SU-DHL-6 (cell line): ENCODE data around the gene SERPINB8.

Source experiments
- H2AFZ ChIP-seq: fragments of 200-600 bp; sonication (generic); 2 replicates; pipeline ENCODE4 v1.6.1; 2014; ENCODE audit warnings: low read depth, mild to moderate bottlenecking, moderate library complexity, mixed read lengths, antibody characterized with exemption, low read length; ENCODE audit not compliant: severe bottlenecking
- H3F3A ChIP-seq: fragments of 200-600 bp; shearing (Covaris generic); 2 replicates; pipeline ENCODE4 v1.6.0; 2016; ENCODE audit warnings: antibody characterized with exemption, mild to moderate bottlenecking; ENCODE audit not compliant: insufficient read depth
- H3K27ac ChIP-seq: fragments of 200-600 bp; sonication (generic); 2 replicates; pipeline ENCODE4 v1.5.1; 2016; ENCODE audit warnings: low read depth, mild to moderate bottlenecking, low read length, moderate library complexity, mixed read lengths
- H3K27me3 ChIP-seq: fragments of 200-600 bp; sonication (generic), shearing (Covaris generic); 2 replicates; pipeline ENCODE4 v1.6.0; 2014; ENCODE audit warnings: mild to moderate bottlenecking, low read length
- H3K36me3 ChIP-seq: fragments of 200-600 bp; sonication (generic); 2 replicates; pipeline ENCODE4 v1.6.1; 2014; ENCODE audit warnings: mild to moderate bottlenecking, low read length, mixed read lengths
- H3K4me2 ChIP-seq: fragments of 300-600, 200-600 bp; shearing (Covaris generic), sonication (generic); 2 replicates; pipeline ENCODE4 v1.6.0; 2014; ENCODE audit warnings: low read length, low read depth, mild to moderate bottlenecking; ENCODE audit not compliant: poor library complexity, severe bottlenecking
- H3K4me3 ChIP-seq: fragments of 200-600 bp; sonication (generic); 2 replicates; pipeline ENCODE4 v1.5.1; 2014; ENCODE audit warnings: antibody characterized with exemption, low read length, mild to moderate bottlenecking, mixed read lengths; ENCODE audit not compliant: insufficient read depth, poor library complexity, severe bottlenecking
- H3K79me2 ChIP-seq: fragments of 200-600 bp; sonication (generic); 2 replicates; pipeline ENCODE4 v1.6.1; 2014; ENCODE audit warnings: mild to moderate bottlenecking, low read length, moderate library complexity; ENCODE audit not compliant: insufficient read depth
- H3K9ac ChIP-seq: fragments of 200-600 bp; sonication (generic); 2 replicates; pipeline ENCODE4 v1.7.0; 2014; ENCODE audit warnings: mild to moderate bottlenecking, low read length
- H3K9me2 ChIP-seq: fragments of 200-600 bp; sonication (generic); replicated peaks from 2 replicates; pipeline ENCODE4 v1.6.1; 2014; ENCODE audit warnings: low read length; ENCODE audit not compliant: insufficient read depth
- H3K9me3 ChIP-seq: fragments of 200-600 bp; sonication (generic); 2 replicates; pipeline ENCODE4 v1.6.1; 2014; ENCODE audit warnings: low read length, mixed read lengths; ENCODE audit not compliant: insufficient read depth
- H4K20me1 ChIP-seq: fragments of 200-600 bp; sonication (generic); 2 replicates; pipeline ENCODE4 v1.6.1; 2014; ENCODE audit warnings: low read depth, mild to moderate bottlenecking, antibody characterized with exemption, low read length, moderate library complexity, mixed read lengths
- CTCF ChIP-seq: fragments of 200-600 bp; sonication (generic); IDR thresholded peaks from one replicate; pipeline ENCODE4 v1.5.1; 2017; ENCODE audit warnings: antibody characterized with exemption, mild to moderate bottlenecking, low read length, moderate library complexity; ENCODE audit not compliant: insufficient read depth, poor library complexity, severe bottlenecking
- EZH2phosphoT487 ChIP-seq: fragments of 200-600 bp; sonication (generic), shearing (Covaris generic); conservative IDR thresholded peaks from 2 replicates; pipeline ENCODE4 v1.6.1; 2018; ENCODE audit warnings: mild to moderate bottlenecking, antibody characterized with exemption, low read length, moderate library complexity, mixed read lengths

Gene SERPINB8

GRCh38 chr18:63965716-63966330 is 4.1 kb upstream of the SERPINB8 start:
- no peak overlapping the region for H3K4me3 ChIP-seq
- H3K9me2 ChIP-seq = no peaks in the 10 kb centered on the region
- H3K9ac ChIP-seq = no peak overlapping the region
- H3K27me3 ChIP-seq = no peaks in the 10 kb centered on the region
- H4K20me1 ChIP-seq = no peaks in the 10 kb centered on the region
- no peak overlapping the region for H3K27ac ChIP-seq
- H3K36me3 ChIP-seq = no peaks in the 10 kb centered on the region
- H3F3A ChIP-seq = no peaks in the 10 kb centered on the region
- no peaks in the 10 kb centered on the region for H3K9me3 ChIP-seq
- H2AFZ ChIP-seq = no peak overlapping the region
- no peak overlapping the region for H3K4me2 ChIP-seq
- TF ChIP-seq EZH2phosphoT487 (no peak), CTCF (no peak)
- no peaks in the 10 kb centered on the region for H3K79me2 ChIP-seq

- no peak overlapping the region for H3K27ac ChIP-seq
Measured at GRCh38 chr18:63970809-63971205, 926 bp downstream of the SERPINB8 start.

GRCh38 chr18:63971320-63972001 is 1.6 kb downstream of the SERPINB8 start:
- H2AFZ ChIP-seq = no peak overlapping the region
- H3K9ac ChIP-seq = no peak overlapping the region
- no peaks in the 10 kb centered on the region for H3K9me2 ChIP-seq
- H3K27ac ChIP-seq = no peak overlapping the region
- H4K20me1 ChIP-seq = no peaks in the 10 kb centered on the region
- no peak overlapping the region for H3K4me3 ChIP-seq
- H3K79me2 ChIP-seq = no peaks in the 10 kb centered on the region
- H3K4me2 ChIP-seq = no peak overlapping the region
- no peaks in the 10 kb centered on the region for H3K9me3 ChIP-seq
- H3K36me3 ChIP-seq = no peaks in the 10 kb centered on the region
- no peaks in the 10 kb centered on the region for H3F3A ChIP-seq
- TF ChIP-seq CTCF (no peak), EZH2phosphoT487 (no peak)
- no peaks in the 10 kb centered on the region for H3K27me3 ChIP-seq

More at GRCh38 chr18:63970809-63971205, 926 bp downstream of the SERPINB8 start:
- peak overlapping the region; percentile 56 for H3K9ac ChIP-seq
- peak overlapping the region; percentile 71 for H2AFZ ChIP-seq
- H3K9me3 ChIP-seq = no peaks in the 10 kb centered on the region
- no peaks in the 10 kb centered on the region for H4K20me1 ChIP-seq
- H3K4me2 ChIP-seq = peak overlapping the region; percentile 46
- TF ChIP-seq EZH2phosphoT487 = no peak
- TF ChIP-seq CTCF = no peak
- H3K79me2 ChIP-seq = no peaks in the 10 kb centered on the region
- no peaks in the 10 kb centered on the region for H3F3A ChIP-seq
- peak overlapping the region; percentile 55 for H3K4me3 ChIP-seq
- no peaks in the 10 kb centered on the region for H3K27me3 ChIP-seq
- no peaks in the 10 kb centered on the region for H3K36me3 ChIP-seq
- H3K9me2 ChIP-seq = no peaks in the 10 kb centered on the region
